Psoas muscle (tissue), 8 donors: ENCODE measurements around the gene CAPN9. TPM values are rescaled to one million over a fixed set of nuclear protein-coding genes. Genes with fewer than 3 reads are reported as not detected.
"Not testable (repeated sequence)": the region's sequence is repeated elsewhere in the genome, so short reads cannot be mapped to it uniquely, and the experiment has no call there.

ENCODE experiments used
- ATAC-seq, 4 donors: fragments of 200-7000 bp; cut with Tn5 transposase; one replicate each; pipeline ENCODE4 v1.9.1; 2020; ENCODE audit warnings: moderate library complexity in 3 of 4, mild to moderate bottlenecking in 2 of 4
- DNase-seq, 2 donors: peaks; one replicate each; pipeline ENCODE4 v3.0.0-alpha.2; 2020
- H3K27ac ChIP-seq: fragments of 200-600 bp; one replicate; pipeline ENCODE4 v1.8.0; 2022
- H3K27me3 ChIP-seq, 3 donors: fragments of 200-600 bp in 1 of 3; one replicate each; pipeline versions ENCODE4 v1.6.1 to v1.8.0; 2013 to 2022; ENCODE audit warnings: low read length in 2 of 3, mild to moderate bottlenecking in 2 of 3, moderate library complexity in 1 of 3; ENCODE audit not compliant: insufficient read depth in 3 of 3
- H3K36me3 ChIP-seq, 2 donors: fragments of 200-600 bp in 1 of 2; one replicate each; pipeline versions ENCODE4 v1.6.1 to v1.8.0; 2013 to 2022; ENCODE audit warnings: low read depth in 1 of 2, mild to moderate bottlenecking in 1 of 2, moderate library complexity in 1 of 2; ENCODE audit not compliant: insufficient read depth in 1 of 2
- H3K4me1 ChIP-seq: fragments of 200-600 bp; one replicate; pipeline ENCODE4 v1.8.0; 2022
- H3K4me3 ChIP-seq: fragments of 200-600 bp; one replicate; pipeline ENCODE4 v1.8.0; 2022; ENCODE audit warnings: mild to moderate bottlenecking
- H3K9me3 ChIP-seq: fragments of 200-600 bp; one replicate; pipeline ENCODE4 v1.8.0; 2022
- WGBS, 3 donors: extraction: QIAGEN DNeasy Blood & Tissue Kit; methylation state at CpG; one replicate each; pipeline versions ENCODE4 v1.1.6 to v1.1.7; 2013; 5-methylcytosine and 5-hydroxymethylcytosine counted together
- intact Hi-C, 2 donors: fragments of 100-400 bp; cut with DNase I; formaldehyde crosslinking; loops; one replicate each; pipeline versions ENCODE4 v1.11.0 to v1.14.2; 2022
- polyA plus RNA-seq, 3 donors: library from polyadenylated mRNA; stranded (reverse); fragments of 200-250 nt; gene quantifications; one replicate each; pipeline ENCODE4 v1.2.3, GENCODE V29; 2013
- total RNA-seq, 4 donors: library from RNA; stranded (reverse); fragmentation: NEBNext Ultra II Directional in 2 of 4; extraction: Animal tissue kit (Norgen Biotek cat#: 25700) in 2 of 4; gene quantifications; one replicate each; pipeline versions ENCODE4 v1.2.1 to v1.2.4, GENCODE V29; 2021 to 2023
- TF ChIP-seq, protein P1 (sequence below): fragments of 200-600 bp; IDR thresholded peaks from one replicate; pipeline ENCODE4 v1.8.0; 2022; ENCODE audit warnings: antibody characterized with exemption
- donor health status: healthy with polysubstance abuse.
- donor health status: DM: no; HTN: no; CAD: no; lungs with moderate emphysema.
- donor health status: Bipolar disorder and iron deficiency.
- donor health status: healthy.
- donor health status: DM: yes; HTN: yes; CAD: no.
- donor health status: DM: no; HTN: no; CAD: no.
- donor health status: DM: no; HTN: no; CAD: no.
- donor health status: DM: yes; HTN: yes; CAD: no.

CAPN9 gene
- total and polyA plus RNA-seq, 7 donors: 0.03 TPM; not detected in 6

DNA sequence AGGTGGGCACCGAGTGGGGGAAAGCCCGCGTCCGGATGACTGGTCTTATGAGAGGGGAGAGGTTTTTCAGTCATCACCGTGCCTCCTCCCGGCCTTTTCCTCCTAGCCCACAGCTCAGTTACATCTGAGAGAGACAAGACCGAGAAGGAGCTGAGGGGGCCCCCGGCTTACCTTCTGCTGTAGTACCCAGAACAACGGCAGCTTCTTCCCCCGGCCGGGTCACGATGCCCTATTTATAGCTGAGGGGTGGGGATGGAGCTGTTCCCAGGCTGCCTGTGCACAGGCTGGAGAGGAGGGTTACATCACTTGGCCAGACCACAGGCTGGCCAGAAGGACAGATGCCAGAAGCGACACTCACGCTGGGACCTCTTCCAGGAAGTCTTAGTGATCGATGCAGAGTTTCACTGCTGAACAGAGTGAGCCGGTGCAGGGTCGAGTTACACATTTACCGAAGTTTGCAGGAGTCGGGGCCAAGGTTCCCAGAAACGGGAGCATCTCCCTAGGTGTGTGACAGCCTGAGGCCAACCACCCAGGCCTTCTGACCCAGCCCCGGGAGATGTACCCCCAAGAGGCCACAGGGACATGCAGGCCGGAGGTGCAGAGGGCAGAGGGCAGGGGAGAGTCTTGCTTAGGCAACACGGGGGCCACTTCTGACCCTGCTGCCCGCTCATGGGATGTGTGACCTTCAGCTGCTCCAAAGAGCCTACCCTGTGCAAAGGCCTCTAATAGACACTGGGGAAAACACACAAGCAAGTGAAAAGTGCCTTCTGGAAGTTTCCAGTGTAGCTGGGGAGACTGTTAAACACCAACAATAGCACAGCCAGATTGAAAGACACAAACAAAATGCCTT lies 33.0 kb upstream of the CAPN9 start, which contains the start of gene AGT:
AGT (minus strand) TSS at position 208 of the 850 bp plus-strand sequence. CDS start 3,299 bp downstream, outside the sequence.
- Histone ChIP-seq H3K9me3 (no peaks in the 10 kb centered on the region), H3K36me3 (peaks cover 0 to 13% of the 10 kb centered on the region in 2 donors), H3K27ac (peak within 1 kb of the TSS; percentile 79), H3K27me3 (no peaks in the 10 kb centered on the region), H3K4me1 (peaks cover 22% of the 10 kb centered on the region), H3K4me3 (peak within 1 kb of the TSS; percentile 64)
- ATAC-seq: peak; percentile 97 to 98 (median 97)
- intact Hi-C loops: loop anchor here in 1 of 2 donors (2.0 to 5.0 kb wide), 2 partner anchors 58 to 71 kb away; partner anchors contain the start of gene COG2
- WGBS, 3 donors: 7 to 15% (median 11%) methylated on average over 24 of the region's 24 CpGs
- TF ChIP-seq, protein P1, sequence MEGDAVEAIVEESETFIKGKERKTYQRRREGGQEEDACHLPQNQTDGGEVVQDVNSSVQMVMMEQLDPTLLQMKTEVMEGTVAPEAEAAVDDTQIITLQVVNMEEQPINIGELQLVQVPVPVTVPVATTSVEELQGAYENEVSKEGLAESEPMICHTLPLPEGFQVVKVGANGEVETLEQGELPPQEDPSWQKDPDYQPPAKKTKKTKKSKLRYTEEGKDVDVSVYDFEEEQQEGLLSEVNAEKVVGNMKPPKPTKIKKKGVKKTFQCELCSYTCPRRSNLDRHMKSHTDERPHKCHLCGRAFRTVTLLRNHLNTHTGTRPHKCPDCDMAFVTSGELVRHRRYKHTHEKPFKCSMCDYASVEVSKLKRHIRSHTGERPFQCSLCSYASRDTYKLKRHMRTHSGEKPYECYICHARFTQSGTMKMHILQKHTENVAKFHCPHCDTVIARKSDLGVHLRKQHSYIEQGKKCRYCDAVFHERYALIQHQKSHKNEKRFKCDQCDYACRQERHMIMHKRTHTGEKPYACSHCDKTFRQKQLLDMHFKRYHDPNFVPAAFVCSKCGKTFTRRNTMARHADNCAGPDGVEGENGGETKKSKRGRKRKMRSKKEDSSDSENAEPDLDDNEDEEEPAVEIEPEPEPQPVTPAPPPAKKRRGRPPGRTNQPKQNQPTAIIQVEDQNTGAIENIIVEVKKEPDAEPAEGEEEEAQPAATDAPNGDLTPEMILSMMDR: no peak
- peak; percentile 83 to 93 for DNase-seq

- H3K9me3 ChIP-seq: no peaks in the 10 kb centered on the region
- no peak overlapping the region for H3K4me3 ChIP-seq
- no peak for DNase-seq
- H3K36me3 ChIP-seq: peaks cover 0 to 3% of the 10 kb centered on the region in 2 donors
- 79 to 86% (median 84%) methylated on average over 3 of the region's 3 CpGs for WGBS, 3 donors
- intact Hi-C loops: no loop called here
- H3K27me3 ChIP-seq: no peaks in the 10 kb centered on the region
- peaks cover 22% of the 10 kb centered on the region for H3K4me1 ChIP-seq
- ATAC-seq: no peak
- peak overlapping the region; percentile 30 for H3K27ac ChIP-seq
- TF ChIP-seq, protein P1: no peak
Measured at GRCh38 chr1:230715510-230715909, 31.7 kb upstream of the CAPN9 start.

DNA sequence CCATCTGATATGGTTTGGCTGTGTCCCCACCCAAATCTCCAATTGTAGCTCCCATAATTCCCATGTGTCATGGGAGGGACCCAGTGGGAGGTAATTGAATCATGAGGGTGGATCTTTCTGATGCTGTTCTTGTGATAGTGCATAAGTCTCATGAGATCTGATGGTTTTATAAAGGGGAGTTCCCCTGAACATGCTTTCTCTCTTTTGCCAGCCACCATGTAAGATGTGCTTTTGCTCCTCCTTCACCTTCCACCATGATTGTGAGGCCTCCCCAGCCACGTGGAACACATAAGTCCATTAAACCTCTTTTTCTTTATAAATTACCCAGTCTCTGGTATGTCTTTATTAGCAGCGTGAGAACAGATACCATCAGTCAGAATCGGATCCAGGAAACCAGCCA lies 30.7 kb upstream of the CAPN9 start:
- H3K27ac ChIP-seq, H3K4me3 ChIP-seq, H3K27me3 ChIP-seq, H3K9me3 ChIP-seq, ATAC-seq, intact Hi-C loops, H3K36me3 ChIP-seq, DNase-seq: not testable (repeated sequence)
- peaks cover 22% of the 10 kb centered on the region for H3K4me1 ChIP-seq
- WGBS, 3 donors: 65 to 92% (median 69%) methylated on average over 3 of the region's 3 CpGs

GRCh38 chr1:230717251-230717650 lies 29.9 kb upstream of the CAPN9 start:
- intact Hi-C loops: no loop called here
- no peak overlapping the region for H3K27ac ChIP-seq
- peaks cover 22% of the 10 kb centered on the region for H3K4me1 ChIP-seq
- H3K9me3 ChIP-seq: no peaks in the 10 kb centered on the region
- 71 to 79% (median 77%) methylated on average over 1 of the region's 1 CpG for WGBS, 3 donors
- TF ChIP-seq, protein P1: no peak
- H3K4me3 ChIP-seq: no peak overlapping the region
- ATAC-seq (no peak), DNase-seq (no peak)
- H3K27me3 ChIP-seq: no peaks in the 10 kb centered on the region
- no peaks in the 10 kb centered on the region for H3K36me3 ChIP-seq

- DNase-seq, H3K4me1 ChIP-seq, H3K9me3 ChIP-seq, H3K4me3 ChIP-seq, H3K36me3 ChIP-seq, H3K27me3 ChIP-seq, intact Hi-C loops, H3K27ac ChIP-seq, ATAC-seq: not testable (repeated sequence)
- WGBS, 3 donors: 89 to 93% (median 92%) methylated on average over 3 of the region's 3 CpGs
Measured at GRCh38 chr1:230721849-230722522, 25.2 kb upstream of the CAPN9 start.
